Stimulated activated CD4-positive, alpha-beta T cell treated with anti-CD3 and anti-CD28 coated beads, Interleukin-2, amount 100 ng/mL, for 48 hours (primary cell): ENCODE measurements around the gene BAHCC1.
"Not testable (repeated sequence)": the region's sequence is repeated elsewhere in the genome, so short reads cannot be mapped to it uniquely, and the experiment has no call there.

ENCODE experiments used
- DNase-seq, 2 donors: peaks; one replicate each; pipeline ENCODE4 v3.0.0-alpha.2; 2020

Gene BAHCC1

GRCh38 chr17:81414756-81415516 lies 19.7 kb downstream of the BAHCC1 start:
- DNase-seq = no peak

- DNase-seq = no peak
Measured at GRCh38 chr17:81415681-81416080, 20.4 kb downstream of the BAHCC1 start.

DNA sequence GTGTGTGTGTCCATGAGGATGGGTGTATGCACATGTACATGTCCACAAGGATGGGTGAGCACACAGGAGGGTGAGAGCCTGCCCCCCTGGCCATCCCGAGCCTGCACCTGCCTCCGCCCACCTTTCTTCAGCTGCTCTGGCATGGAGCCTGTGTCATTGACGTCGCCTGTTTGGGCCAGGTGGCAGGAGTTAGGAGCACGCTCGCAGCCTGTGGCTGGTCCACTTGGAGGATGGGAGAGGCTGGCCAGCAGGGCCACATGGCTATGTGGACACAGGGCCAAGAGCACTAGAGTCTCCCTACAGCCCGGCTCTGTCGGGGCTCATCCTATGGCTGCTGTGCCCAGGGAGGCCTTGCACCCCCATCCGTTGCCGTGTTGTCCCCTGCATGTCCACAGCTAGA lies 21.4 kb downstream of the BAHCC1 start:
- DNase-seq = no peak

- DNase-seq = no peak
Measured at GRCh38 chr17:81417049-81417878, 22.0 kb downstream of the BAHCC1 start.

GRCh38 chr17:81417879-81418709 lies 22.8 kb downstream of the BAHCC1 start:
- no peak for DNase-seq

DNA sequence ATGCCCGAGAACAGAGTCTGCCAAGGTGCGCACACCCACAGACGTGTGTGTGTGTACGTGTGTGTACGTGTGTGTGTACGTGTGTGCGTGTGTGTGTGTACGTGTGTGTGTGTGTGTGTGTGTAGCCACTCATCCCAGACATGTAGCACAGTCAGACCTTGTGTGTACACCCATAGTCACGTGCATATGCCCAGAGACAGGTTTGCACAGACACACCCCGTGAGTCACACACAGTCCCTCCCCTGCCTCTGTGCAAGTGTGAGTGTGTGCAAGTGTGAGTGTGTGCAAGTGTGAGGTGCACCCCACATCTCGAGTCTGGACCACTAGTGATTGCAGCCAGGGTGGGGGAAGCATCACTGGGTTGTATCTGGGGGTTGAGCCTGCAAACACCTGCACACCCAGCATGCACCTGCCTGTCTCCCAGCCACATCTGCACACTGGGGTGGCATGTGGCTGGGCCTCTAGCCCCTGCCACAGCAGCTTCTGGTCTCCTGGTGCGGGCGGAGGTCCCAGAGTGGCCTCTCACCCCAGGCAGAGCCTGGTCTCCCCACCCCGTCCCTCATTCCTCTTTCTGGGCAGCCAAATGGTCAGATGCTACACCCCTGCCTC lies 23.6 kb downstream of the BAHCC1 start:
- no peak for DNase-seq

DNA sequence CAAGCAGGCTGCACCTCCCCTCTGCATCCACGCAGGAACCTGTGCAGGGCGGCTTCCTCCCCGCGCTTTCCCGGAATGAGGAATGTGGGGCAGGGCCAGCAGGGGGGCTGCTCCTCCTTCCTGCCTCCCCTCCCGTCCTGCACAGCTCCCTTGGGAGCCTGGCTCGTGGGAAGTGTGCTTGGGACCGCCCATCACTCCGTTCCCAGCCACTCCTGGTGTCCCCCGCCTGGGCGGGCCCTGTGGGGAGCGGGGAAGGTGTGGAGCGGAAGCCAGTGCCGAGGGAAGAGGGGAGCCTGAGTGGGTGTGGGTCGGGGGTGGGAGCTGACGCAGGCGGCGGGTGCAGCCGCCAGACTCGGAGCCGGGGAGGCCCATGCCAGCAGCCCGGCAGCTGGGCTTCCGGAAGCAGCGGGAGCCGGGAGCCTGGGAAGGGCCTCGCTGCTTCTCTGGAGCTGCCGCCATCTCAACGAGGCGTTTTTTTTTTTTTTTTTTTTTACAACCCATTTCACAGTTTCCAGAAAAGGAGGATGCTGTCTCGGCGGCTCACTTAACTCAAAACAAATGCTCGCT lies 24.1 kb downstream of the BAHCC1 start:
- DNase-seq = no peak

GRCh38 chr17:81419886-81420768 lies 24.9 kb downstream of the BAHCC1 start:
- DNase-seq = no peak

- no peak for DNase-seq
Measured at GRCh38 chr17:81420769-81421462, 25.7 kb downstream of the BAHCC1 start.

DNA sequence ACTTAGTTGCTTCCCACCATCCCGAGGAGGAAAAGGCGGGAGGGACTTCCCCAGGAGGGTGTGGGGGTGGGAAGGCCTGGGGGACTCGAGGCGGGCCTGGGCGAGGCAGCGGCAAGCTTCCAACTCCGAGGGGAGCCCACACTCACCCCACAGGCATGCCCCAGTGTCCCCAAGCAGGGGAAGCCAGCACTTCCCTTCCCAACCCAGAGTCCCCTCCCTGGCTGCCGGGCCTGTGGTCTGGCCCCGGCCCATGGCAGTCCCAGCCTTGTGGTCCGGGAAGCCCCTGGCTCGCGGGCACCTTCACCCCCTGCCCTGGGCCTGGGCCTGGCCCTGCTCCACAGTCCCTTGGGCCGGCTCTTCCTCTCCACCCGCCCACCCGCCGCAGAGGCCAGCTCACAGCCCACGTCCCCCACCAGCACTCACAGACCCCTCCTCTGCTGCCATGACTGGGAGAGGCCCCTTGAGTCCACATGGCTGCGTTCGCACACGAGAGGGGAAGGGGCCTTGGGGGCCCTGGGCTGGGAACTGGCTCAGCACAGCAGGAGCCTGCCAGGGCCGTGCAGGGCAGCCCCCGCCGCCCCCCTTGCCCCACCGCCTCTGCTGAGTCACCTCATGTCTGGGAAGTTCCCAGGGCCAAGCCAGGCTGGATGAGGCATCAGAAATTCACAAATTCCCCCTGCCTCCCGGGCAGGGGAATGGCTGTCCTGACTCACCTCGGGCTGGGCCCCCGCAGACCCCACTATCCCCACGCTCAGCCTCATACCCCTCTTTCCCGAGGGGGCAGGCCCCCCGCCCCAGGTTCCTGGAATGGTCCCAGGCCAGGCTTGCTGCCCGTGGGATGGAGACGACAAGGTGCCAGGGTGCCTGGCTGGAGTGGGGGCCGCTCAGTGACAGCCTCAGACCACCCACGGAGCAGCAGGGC lies 27.8 kb downstream of the BAHCC1 start:
- no peak for DNase-seq

DNA sequence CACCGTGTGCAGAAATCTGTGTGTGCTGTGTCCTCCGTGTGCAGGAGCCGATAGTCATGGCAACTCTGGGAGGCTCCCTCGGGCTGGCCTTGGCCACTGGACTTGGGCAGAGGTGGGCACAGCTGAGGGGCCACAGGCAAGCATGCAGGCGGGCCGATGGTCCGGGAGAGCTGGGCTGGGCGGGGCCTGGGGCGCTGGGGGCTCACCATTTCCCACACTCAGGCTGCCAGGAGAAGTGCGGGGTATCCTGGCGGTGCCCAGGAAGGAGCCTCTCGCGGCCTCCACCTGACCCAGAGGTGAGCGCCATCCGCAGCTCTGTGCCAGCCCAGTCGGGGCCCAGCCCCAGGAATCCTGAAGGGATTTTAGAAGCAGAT lies 28.4 kb downstream of the BAHCC1 start:
- DNase-seq = no peak

- DNase-seq = no peak
Measured at GRCh38 chr17:81424151-81425017, 29.1 kb downstream of the BAHCC1 start.

- DNase-seq = not testable (repeated sequence)
Measured at GRCh38 chr17:81425041-81425440, 29.8 kb downstream of the BAHCC1 start.

DNA sequence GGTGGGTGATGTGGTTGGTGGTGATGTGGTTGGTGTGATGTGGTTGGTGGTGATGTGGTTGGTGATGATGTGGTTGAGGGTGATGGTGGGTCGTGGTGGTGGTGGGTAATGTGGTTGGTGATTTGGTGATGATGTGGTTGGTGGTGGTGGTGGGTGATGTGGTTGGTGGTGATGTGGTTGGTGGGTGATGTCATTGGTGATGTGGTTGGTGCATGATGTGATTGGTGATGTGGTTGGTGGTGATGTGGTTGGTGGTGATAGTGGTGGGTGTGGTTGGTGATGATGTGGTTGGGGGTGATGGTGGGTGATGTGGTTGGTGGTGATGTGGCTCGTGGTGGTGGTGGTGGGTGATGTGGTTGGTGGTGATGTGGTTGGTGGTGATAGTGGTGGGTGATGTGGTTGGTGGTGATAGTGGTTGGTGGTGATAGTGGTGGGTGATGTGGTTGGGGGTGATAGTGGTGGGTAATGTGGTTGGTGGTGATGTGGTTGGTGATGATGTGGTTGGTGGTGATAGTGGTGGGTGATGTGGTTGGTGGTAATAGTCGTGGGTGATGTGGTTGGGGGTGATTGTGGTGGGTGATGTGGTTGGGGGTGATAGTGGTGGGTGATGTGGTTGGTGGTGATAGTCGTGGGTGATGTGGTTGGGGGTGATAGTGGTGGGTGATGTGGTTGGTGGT lies 30.6 kb downstream of the BAHCC1 start:
- DNase-seq = peak in 1 of 2 donors; percentile 34

DNA sequence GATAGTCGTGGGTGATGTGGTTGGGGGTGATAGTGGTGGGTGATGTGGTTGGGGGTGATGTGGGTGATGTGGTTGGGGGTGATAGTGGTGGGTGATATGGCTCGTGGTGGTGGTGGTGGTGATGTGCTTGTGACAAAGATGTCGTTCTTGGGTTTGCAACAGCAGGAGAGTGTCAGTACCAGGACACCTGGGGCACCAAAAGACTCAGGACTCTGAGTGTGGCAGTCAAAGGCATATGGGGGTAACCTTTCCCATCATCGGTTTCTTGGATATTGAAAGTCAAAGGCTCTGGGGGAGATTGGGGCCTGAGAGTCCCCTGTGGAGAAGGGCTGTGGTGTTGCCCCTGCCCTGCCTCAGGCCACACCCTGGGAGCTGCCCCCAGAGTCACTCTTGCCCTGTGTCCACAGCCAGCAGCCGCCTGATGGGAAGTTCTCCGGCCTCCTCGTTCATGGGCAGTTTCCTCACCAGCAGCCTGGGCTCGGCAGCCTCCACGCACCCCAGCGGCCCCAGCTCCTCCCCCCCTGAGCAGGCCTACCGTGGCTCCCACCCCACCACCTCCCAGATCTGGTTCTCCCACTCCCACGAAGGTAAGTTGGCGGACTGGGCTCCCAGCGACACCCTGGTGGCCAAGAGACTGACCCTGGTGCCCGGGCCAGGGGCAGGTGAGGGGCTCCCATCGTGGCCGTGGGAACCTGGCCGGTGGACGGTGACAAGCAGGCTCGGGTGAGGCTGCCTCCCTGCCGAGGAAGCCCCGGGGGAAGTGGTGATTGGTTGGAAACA lies 31.3 kb downstream of the BAHCC1 start:
- DNase-seq = no peak

- no peak for DNase-seq
Measured at GRCh38 chr17:81427173-81428120, 32.2 kb downstream of the BAHCC1 start.
